DND-41 (cell line): ENCODE measurements around the gene CREBBP.

Source experiments
- CTCF ChIP-seq: IDR thresholded peaks from 2 replicates; pipeline ENCODE4 v1.5.1; 2012; ENCODE audit warnings: borderline replicate concordance, low read length, moderate library complexity, mild to moderate bottlenecking; ENCODE audit not compliant: poor library complexity, severe bottlenecking; ENCODE audit errors: extremely low read depth
- EZH2 ChIP-seq: IDR thresholded peaks from 3 replicates; pipeline ENCODE4 v1.6.1; 2012; ENCODE audit warnings: borderline replicate concordance, low read depth, mild to moderate bottlenecking, moderate library complexity, low read length, inconsistent platforms; ENCODE audit not compliant: severe bottlenecking

- no peak for TF ChIP-seq CTCF
- no peak for TF ChIP-seq EZH2
Observed at GRCh38 chr16:3854750-3855541, 25.6 kb downstream of the CREBBP start.
